DMS53 treated with DMSO at 0.1 percent for 48 hours (cell line): Measurements from ENCODE around the gene ANKMY1.

Experiments used
- DNase-seq: peaks from one replicate; lab custom pipeline; 2025; ENCODE audit not compliant: unreplicated experiment; lab: John Stamatoyannopoulos, UW

Gene ANKMY1

DNA sequence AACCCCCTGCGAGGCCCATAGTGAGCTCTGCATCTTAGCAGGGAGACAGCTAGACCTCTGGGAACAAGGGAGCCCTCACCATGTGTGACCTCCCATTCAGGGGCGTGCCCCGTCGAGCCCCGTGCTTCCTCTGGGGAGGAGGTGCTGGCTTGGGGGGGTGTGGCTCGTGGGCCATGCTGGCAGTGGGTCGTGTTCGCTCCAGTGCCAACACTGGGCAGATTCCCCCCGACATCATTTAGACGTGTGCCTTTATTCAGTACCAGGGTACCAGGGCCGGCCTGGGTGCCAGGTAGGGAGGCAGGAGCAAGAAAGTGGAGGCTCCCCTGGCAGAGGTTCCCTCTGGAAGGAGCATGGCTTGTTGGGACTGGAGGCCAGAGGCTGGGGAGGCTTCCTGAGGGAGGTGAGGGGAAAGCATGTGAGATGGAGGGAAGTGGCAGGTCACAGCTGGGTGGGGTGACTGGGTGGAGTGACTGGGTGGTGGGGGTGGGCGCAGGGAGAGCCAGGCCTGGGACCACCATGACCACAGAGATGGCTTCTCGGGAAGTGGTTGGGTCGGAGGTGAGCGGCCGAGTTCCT, 107.2 kb downstream of the ANKMY1 start:
- no peak for DNase-seq

DNA sequence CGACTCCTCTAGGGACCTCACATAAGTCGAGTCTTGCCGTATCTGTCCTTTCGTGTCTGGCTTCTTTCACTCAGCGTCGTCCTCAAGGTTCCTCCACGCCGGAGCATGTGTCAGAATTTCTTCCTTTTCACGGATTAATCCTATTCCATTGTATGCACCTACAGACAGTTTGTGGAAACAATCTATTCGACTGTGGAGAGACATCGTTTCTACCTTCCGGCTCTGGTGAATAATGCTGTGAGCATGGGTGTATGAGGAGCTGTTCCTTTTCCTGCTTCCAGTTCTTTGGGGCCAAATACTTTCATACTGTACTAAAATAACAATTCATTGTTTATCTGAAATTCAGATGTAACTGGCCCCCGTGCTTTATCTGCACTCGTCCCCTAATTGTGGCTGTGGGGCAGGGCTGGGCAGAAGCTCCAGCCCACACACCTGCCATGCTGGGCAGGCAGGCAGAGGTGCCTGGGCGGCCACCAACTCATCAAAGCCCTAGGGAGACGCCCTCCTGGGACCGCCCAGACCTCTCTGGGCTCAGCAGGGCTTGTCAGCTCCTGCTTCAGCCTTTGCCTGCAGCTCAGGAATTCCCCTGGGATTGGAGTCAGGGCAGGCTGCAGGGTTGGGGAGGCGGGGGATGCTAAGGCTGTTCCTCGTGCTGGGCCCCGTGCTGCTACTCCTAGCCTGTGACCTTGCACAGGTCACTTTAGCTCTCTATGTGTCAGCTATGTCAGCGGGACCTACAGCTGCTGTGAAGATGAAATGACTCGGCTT, 107.8 kb downstream of the ANKMY1 start:
- DNase-seq = no peak

DNA sequence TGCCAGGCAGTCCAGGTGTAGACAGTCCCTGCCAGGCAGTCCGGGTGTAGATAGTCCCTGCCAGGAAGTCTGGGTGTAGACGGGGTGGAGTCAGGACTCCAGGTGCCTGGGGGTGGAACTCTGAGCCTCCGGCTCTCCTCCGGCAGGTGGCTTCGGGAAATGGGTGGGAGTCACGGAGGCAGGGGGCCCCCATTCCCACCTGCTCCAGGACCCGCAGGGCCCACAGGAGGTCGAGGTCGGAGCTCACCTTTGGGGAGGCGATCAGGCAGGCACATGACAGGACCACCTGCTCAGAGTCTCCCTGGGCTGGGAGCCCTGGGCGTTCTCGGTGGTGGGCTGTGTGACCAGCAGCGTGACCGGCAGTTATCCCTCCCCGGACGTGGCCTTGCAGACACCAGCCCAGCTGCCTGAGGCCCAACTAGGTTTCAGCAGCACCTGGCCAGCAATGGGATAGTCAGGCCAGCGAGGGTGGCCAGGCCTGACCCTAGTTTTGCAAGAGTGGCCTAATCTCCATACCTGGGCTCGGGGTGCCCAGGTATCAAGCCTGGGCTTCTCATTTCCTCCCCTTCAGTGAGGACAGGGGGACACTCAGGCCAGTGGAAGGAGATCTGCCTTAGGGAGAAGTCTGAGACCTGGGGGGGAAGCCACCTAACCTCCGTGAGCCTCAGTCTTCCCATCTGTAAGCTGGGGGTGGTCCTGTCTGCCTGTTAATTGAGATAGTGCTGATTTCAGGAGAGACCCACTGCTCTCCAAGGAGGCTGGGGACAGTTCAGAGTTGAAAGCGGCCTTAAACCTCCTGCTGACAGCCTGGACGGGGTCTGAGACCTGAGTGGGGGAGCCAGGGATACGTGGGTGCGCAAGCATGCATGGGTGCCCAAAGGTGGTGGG, 109.2 kb downstream of the ANKMY1 start:
- no peak for DNase-seq

DNA sequence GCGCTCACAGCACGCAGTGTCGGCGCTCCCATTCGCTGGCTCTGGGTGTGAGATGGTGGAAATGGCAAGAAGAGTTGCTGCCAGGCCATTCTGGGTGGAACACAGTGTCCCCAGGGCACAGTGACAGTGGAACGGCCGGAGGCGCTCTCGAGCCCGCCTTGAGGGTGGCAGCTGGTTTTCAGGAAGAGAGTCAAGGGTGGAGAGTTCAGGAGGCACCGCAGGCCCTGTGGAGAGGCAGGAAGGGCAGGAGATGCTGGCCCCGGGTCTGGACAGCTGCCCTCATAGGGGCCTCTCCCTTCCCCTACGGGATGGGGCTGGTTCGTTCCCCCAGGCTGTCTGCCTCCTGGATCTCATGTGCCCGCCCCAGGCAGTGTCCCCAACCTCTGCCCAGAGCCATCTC, 109.9 kb downstream of the ANKMY1 start:
- no peak for DNase-seq

DNA sequence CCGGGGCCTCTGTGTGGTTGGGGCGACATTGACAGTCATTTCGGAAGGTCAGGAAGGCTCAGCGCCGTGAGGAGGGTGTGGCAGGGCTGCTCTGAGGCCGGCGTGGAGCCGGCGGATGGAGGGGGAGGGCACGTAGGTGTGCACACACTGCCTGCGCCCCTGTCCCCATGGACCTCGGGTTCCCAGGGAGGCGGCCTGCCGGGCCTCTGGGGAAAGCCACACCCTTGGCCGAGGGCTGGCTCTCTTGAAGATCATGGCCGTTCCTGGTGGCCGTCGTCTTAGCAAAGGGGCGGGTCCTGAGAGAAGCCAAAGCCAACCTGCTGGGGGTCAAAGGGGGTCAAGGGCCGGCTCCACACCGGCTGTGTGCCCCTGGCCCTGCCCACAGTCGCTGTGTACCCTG, 110.5 kb downstream of the ANKMY1 start:
- no peak for DNase-seq

DNA sequence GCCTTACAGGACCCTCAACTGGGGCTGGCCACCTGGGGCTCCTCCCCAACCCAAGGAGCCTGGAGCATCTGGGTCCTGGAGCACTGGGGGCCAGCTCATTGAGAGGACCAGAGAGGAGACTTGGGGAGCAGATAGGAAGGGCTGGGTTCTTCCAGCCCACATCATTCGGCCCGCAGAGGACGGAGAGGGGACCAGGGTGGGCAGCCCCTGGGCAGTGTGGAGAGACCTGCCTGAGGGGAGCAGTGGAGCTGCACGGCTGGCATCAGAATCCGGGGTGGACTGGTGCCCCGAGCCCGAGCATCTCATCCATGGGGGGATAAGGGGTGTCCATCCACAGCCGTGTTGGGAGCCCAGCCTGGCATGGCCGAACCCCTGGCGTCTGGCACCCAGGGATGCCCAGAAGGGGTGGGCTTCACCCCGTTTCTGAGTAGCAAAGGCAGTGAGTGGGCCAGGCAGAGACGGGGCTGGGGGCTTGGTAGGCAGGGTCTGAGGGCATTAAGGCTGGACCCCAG, 111.1 kb downstream of the ANKMY1 start:
- no peak for DNase-seq

DNA sequence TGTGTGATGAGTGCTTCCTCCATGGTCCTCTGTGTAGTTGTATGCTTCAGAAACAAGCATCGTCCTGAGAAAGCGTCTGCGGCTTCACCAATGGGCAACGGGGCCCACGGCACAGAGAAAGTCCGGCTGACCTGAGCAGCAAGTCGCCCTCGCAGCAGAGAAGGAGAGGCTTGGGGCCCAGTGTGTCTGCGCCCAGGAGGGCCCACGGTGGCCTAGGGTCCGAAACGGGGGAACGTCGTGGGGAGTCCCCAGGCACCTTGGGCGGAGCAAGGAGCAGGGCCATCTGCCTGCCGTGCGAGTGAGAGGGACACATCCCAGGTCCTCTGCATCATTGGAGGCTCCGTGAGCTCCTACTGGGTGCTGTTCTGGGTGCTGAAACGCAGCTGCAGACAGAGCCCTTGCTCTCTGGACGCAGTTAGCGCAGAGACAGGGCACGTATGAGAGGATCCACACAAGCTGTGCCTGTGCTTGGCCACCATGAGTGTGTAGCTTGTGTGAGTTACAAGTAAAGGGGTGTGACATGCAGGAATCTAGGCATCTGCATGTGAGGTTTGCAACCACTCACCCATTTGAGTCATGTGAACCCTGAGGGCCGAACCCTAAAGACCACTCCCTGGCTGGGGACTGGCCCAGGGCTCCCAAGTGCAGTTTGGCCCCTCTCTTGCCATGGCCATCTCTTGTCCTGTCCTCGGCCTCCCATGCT, 111.7 kb downstream of the ANKMY1 start:
- no peak for DNase-seq

DNA sequence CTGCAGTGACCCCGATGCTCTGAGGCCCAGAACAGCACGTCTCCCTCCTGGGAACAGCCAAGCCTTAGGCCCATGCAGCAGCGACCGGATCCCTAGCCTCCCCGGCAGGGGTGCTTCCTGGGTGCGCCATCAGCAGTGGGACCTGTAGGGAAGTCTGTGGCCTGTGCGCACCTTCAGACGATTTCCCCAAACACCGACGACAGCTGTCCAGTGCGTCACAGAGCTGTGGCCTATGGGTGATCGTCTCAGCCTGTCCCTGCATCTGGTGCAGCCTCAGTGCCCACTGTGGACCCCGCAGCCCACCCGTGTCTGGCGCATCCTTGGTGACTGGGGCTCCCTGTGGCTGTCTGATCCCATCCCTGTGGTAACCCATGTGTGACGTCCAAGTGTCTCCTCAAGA, 113.3 kb downstream of the ANKMY1 start:
- DNase-seq = no peak

DNA sequence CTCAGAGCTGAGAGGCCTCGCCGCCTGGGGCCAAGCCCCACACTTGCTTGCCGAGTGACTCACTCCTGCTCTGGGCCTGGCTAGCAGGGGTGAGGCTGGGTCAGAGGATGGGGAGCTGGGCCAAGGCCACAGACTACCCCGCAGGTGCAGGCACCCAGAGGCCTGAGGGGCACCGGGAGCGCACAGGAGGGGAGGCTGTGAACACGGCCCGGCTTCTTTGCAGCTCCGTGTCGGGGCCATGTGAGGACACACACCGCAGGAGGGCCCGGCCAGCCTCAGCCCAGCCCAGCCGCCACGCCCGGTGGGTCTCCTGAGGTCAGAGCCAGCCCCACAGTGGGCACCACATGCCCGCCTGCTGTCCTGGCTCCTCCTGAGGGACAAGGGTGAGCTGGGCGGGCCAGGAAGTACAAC, 113.9 kb downstream of the ANKMY1 start:
- DNase-seq = no peak

DNA sequence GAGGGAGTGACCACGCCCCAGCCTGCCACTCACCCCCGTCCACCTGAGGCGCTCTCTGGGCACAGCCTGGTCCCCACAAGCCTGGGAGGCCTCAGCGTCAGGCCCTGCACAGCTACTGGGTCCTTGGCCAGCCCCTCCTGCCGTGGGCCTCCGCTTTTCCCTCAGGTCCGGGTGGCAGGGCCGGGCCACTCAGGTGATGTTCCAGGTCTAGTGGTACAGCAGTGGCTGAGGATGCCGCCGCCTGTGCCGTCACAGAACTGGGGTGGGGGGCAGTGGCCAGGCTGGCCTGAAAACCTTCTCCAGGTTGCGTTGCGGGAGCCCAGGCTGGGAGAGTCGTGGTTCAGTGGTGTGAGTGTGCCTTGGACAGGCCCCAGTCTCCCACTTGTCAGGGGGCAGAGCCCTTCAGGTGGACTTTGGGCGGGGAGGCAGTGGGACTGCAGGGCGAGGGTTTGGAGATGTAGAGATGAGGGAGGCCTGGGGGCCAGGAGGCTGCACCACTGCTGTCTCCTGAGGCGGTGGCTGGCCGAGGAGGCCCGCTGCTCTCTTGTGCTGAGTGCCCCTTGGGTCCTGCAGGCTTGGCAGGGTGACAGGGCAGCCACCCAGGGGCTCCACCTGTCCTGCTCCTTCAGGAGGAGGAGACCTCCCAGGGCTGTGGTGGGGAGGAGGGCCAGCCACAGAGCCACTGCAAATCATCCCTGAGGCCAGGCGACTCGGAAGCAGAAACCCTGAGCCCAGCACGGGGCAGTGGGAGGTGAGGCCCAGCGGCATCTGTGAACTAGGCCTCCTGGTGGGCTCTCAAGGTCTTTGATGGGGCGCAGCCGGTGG, 114.7 kb downstream of the ANKMY1 start:
- DNase-seq = no peak

DNA sequence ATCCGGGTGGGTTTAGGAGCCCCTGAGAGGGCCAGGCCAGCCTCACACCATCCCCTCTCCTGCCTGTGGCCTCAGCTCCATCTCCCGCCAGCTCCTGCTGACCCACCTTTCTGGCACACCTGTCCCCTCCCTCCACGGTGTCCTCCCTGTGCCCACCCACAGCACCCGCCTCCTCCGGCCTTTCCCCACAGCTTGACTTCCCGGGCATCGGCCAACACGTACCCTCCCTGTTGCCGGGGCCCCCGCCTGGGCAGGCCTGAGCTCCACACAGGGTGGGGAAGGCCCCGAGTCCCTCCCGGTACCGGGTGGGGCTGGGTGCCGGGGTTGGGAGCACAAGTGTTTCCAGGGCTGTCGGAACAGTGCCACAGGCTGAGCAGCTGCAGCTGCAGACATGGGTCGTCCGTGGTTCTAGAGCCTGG, 115.8 kb downstream of the ANKMY1 start:
- DNase-seq = no peak

DNA sequence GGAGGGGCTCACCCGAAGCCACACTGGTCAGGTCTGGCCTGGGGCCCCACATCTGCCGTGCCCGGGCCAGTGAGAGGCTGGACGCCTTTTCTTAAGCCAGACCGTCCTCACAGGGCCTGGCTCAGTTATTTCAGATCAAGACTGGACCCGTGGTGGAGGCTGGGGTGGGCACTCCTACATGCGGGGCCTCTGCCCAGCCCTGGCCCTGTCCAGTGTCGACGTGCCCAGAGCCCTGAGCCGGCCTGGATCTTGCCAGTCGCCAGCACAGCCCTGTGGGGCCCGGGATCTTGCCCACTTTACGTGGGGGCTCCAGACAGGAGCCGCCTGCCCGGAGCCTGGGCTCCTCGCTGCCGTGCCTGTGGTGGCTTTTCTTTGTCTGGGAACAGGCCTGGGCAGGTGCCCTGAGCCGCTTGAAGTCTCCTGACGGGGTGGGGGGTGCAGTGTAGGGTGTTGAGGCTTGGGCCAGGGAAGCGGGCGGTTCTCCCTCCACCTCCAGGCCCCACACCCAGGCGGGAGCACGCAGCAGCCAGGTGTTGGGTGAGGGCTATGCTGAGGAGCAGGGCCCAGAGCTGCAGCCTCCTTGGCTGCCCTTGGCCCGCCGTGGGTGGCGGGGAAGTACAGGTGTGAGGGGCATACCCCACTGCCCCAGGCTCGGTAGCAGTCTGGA, 116.3 kb downstream of the ANKMY1 start:
- DNase-seq = no peak

DNA sequence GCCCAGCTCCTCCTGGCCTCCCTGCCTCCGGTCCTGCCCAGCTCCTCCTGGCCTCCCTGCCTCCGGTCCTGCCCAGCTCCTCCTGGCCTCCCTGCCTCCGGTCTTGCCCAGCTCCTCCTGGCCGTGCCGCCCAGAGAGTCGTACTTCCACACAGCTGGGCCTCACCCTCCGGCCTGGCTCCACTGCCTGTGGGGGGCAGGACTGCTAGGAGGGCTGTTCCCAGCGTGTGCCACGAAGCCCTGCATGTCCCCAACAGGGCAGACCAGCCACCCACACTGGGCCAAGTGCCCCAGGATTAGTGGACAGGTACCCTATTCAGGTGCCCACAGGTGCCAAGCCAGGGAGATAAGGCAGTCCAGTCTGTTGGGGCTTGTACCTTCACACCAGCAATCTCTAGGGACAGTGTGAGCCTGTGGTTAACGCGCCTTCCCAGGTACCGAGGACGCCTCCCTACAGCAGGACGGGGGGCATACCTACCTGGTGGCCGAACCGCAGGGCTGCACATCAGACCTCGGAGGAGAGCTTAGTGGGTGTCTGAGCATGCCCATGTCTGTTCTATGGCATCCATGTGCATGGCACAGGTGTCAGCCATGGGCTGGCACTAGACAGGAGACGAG, 117.0 kb downstream of the ANKMY1 start:
- DNase-seq = no peak

DNA sequence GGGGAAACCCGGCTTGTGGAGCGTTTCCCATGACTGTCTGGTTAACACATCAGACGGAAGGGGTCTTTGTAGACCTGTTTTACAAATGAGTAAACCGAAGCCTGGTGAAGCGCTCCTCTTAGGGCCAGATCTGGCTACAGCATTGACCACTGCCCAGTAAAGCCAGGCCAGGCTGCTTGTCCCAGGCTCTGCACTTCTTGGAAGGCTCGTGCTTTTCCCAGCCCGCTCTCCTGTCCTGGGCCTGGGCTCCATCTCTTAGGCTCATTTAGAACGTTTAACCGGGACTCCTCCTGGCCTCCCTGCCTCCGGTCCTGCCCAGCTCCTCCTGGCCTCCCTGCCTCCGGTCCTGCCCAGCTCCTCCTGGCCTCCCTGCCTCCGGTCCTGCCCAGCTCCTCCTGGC, 117.5 kb downstream of the ANKMY1 start:
- no peak for DNase-seq

DNA sequence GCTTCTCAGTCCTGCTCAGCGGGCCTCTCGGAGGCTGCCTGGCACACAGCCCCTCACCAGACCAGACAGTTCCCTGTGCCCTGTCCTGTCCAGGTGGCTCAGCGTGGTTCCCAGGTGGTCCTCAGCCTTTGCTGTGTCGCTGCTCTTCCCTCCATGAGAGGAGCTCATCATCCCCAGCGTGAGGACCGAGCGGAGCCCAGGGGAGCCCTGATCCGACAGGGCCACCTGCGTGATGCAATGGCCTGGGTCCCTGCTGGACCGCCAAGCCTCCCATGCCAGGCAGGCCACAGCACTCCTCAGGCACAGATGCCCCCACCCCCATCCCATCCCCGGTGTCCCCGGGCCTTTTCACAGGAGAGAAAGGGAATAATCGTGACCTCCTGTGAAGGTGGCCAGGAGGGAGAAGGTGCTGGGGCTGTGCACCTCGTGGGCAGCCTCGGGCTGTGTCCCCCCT, 118.1 kb downstream of the ANKMY1 start:
- DNase-seq = no peak

DNA sequence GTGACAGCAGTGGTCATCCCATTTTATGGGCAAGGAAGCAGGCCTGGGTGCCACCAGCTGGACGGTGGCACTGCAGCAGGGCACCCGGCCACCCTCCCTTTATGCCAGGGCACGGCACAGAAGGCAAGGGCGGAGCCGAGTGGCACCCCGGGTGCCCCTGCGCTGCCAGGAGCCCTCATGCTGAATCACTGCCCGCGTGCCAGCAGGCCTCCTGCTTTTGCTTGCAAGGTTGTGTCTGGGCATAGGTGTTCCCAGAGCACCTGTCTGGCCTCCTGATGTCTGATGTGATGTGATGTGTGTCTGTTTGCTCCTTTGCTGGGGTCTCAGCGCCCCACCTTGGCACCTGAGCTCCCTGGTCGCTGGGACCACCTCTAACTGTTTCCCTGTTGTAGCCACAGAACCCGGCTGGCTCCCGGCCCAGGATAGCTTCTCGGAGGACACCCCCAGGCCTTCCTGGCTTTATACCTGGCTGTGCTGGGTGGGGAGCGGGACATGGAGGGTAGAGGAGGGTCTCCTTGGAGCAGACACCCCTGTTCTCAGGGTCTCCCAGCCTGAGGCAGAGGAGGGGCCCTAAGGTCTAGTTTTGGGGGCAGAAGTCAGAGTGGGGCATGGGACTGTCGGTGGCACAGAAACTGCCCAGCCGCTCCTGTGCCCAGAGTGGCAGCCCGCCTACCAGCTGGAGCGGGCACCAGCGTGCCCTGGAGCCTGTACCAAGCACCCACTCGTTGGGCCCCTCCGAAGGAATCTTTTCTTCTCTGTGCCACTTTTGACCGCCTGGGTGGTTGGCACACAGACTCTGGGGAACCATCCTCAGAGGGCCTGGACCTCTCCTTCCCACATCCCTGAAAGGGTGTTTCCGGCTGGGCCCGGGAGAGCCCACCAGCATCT, 118.7 kb downstream of the ANKMY1 start:
- DNase-seq = no peak

DNA sequence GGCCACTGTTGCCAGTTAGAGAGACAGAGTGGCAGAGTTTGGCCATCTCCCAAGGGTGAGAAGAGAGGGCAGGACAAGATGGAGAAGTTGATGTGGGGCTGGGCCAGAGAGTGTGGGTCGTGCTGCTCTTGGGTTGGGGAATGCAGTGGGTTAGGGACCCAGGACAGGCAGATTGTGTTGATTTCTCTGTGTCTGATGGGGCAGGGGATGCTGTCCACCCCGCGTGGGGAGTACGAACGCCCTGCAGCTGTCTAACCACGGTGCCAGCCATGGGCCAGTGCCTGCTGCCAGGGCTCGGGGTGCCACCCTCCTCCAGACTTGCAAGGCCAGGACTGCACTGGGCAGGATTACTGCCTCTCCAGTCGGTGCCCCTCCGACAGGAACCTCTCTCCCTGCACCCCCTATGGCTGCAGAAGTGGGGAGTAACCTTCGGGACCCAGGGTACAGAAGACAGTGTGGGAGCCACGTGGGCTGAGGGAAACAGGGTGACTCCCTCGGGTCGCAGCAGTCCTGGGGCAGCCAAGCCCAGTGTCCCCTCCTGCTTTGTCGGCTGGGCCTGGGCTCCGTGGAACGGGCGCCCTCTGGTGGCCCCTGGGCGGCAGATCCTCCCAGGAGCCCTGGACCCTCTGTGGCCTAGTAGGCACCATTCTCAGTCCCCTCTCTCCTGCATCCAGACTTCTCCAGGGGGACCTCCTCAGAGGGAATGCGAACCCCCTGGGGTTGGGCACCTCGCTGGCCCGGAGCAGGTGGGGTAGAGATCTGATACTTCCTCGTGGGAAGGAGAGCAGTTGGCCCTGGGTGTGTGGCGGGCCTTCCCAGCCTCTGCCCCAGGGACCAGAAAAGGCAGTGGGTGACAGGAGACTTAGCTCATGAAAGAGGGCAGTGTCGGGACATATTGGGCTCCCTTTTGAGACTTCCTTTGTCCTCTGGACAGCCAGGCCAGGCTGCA, 119.7 kb downstream of the ANKMY1 start:
- DNase-seq = no peak
